HEK293 (cell line): Measurements from ENCODE around the gene GART.

ENCODE experiments used
- BCL11B ChIP-seq: fragments of 450-650 bp; formaldehyde crosslinking; IDR thresholded peaks from 2 replicates; pipeline ENCODE4 v1.5.1; 2016; ENCODE audit warnings: low read depth, missing biosample characterization, missing genetic modification characterization
- PRDM4 ChIP-seq: fragments of 450-650 bp; formaldehyde crosslinking; IDR thresholded peaks from 2 replicates; pipeline ENCODE4 v1.5.1; 2017; ENCODE audit warnings: missing biosample characterization, missing genetic modification characterization
- SETDB1 ChIP-seq: IDR thresholded peaks from one replicate; pipeline ENCODE4 v1.6.1; 2017; ENCODE audit warnings: mild to moderate bottlenecking, low read length, moderate library complexity, mixed read lengths; ENCODE audit not compliant: insufficient read length
- YY1 ChIP-seq: fragments of 450-650 bp; formaldehyde crosslinking; IDR thresholded peaks from 2 replicates; pipeline ENCODE4 v1.5.1; 2018; ENCODE audit warnings: missing biosample characterization, missing genetic modification characterization
- ZBTB48 ChIP-seq: fragments of 450-650 bp; formaldehyde crosslinking; IDR thresholded peaks from 2 replicates; pipeline ENCODE4 v1.5.1; 2016; ENCODE audit warnings: missing biosample characterization, missing genetic modification characterization
- ZIC2 ChIP-seq: fragments of 450-650 bp; formaldehyde crosslinking; IDR thresholded peaks from 2 replicates; pipeline ENCODE4 v1.5.1; 2016; ENCODE audit warnings: missing biosample characterization, missing genetic modification characterization
- ZNF112 ChIP-seq: fragments of 450-650 bp; formaldehyde crosslinking; IDR thresholded peaks from 2 replicates; pipeline ENCODE4 v1.5.0; 2017; ENCODE audit warnings: missing biosample characterization, missing genetic modification characterization
- ZNF140 ChIP-seq: fragments of 450-650 bp; formaldehyde crosslinking; IDR thresholded peaks from 2 replicates; pipeline ENCODE4 v1.5.1; 2016; ENCODE audit warnings: missing biosample characterization, missing genetic modification characterization
- ZNF184 ChIP-seq: fragments of 450-650 bp; IDR thresholded peaks from 2 replicates; pipeline ENCODE4 v1.5.1; 2018; ENCODE audit warnings: missing biosample characterization, mild to moderate bottlenecking, missing genetic modification characterization
- ZNF223 ChIP-seq: fragments of 450-650 bp; formaldehyde crosslinking; IDR thresholded peaks from 2 replicates; pipeline ENCODE4 v1.5.1; 2016; ENCODE audit warnings: missing biosample characterization, missing genetic modification characterization
- ZNF26 ChIP-seq: fragments of 450-650 bp; formaldehyde crosslinking; IDR thresholded peaks from 2 replicates; pipeline ENCODE4 v1.5.1; 2016; ENCODE audit warnings: missing biosample characterization, missing genetic modification characterization
- ZNF311 ChIP-seq: fragments of 450-650 bp; formaldehyde crosslinking; IDR thresholded peaks from 2 replicates; pipeline ENCODE4 v1.5.1; 2017; ENCODE audit warnings: missing biosample characterization, missing genetic modification characterization, borderline replicate concordance
- ZNF404 ChIP-seq: fragments of 450-650 bp; formaldehyde crosslinking; IDR thresholded peaks from 2 replicates; pipeline ENCODE4 v1.5.1; 2017; ENCODE audit warnings: missing biosample characterization, missing genetic modification characterization
- ZNF473 ChIP-seq: fragments of 450-650 bp; formaldehyde crosslinking; IDR thresholded peaks from 2 replicates; pipeline ENCODE4 v1.5.1; 2017; ENCODE audit warnings: missing biosample characterization, missing genetic modification characterization
- ZNF48 ChIP-seq: fragments of 450-650 bp; formaldehyde crosslinking; IDR thresholded peaks from 2 replicates; pipeline ENCODE4 v1.5.1; 2016; ENCODE audit warnings: missing biosample characterization, missing genetic modification characterization
- ZNF510 ChIP-seq: fragments of 450-650 bp; formaldehyde crosslinking; IDR thresholded peaks from 2 replicates; pipeline ENCODE4 v1.5.1; 2018; ENCODE audit warnings: mild to moderate bottlenecking, missing genetic modification characterization, missing biosample characterization; ENCODE audit not compliant: insufficient replicate concordance
- ZNF600 ChIP-seq: fragments of 450-650 bp; formaldehyde crosslinking; IDR thresholded peaks from 2 replicates; pipeline ENCODE4 v1.5.1; 2016; ENCODE audit warnings: missing biosample characterization, missing genetic modification characterization
- ZNF707 ChIP-seq: fragments of 450-650 bp; formaldehyde crosslinking; IDR thresholded peaks from 2 replicates; pipeline ENCODE4 v1.5.1; 2016; ENCODE audit warnings: missing biosample characterization, missing genetic modification characterization
- ZNF768 ChIP-seq: fragments of 450-650 bp; formaldehyde crosslinking; IDR thresholded peaks from 2 replicates; pipeline ENCODE4 v1.5.1; 2018; ENCODE audit warnings: missing biosample characterization, mild to moderate bottlenecking, missing genetic modification characterization
- ZNF830 ChIP-seq: fragments of 450-650 bp; IDR thresholded peaks from 2 replicates; pipeline ENCODE4 v1.5.0; 2018; ENCODE audit warnings: missing biosample characterization, missing genetic modification characterization, low read depth, mild to moderate bottlenecking, moderate library complexity
- ZXDB ChIP-seq: fragments of 450-650 bp; formaldehyde crosslinking; IDR thresholded peaks from 2 replicates; pipeline ENCODE4 v1.5.1; 2016; ENCODE audit warnings: missing biosample characterization, missing genetic modification characterization
- TF ChIP-seq, protein P1 (sequence below): fragments of 450-650 bp; formaldehyde crosslinking; IDR thresholded peaks from 2 replicates; pipeline ENCODE4 v1.5.1; 2016; ENCODE audit warnings: missing biosample characterization, missing genetic modification characterization, borderline replicate concordance
- TF ChIP-seq, protein P2 (sequence below): fragments of 450-650 bp; formaldehyde crosslinking; conservative IDR thresholded peaks from 2 replicates; pipeline ENCODE4 v1.5.1; 2016; ENCODE audit warnings: low read depth, missing biosample characterization, missing genetic modification characterization
- TF ChIP-seq, protein P3 (sequence below): fragments of 450-650 bp; formaldehyde crosslinking; IDR thresholded peaks from 2 replicates; pipeline ENCODE4 v1.5.1; 2016; ENCODE audit warnings: missing biosample characterization, missing genetic modification characterization

Gene GART

GRCh38 chr21:33587792-33588484, 46.0 kb upstream of the GART start (continued):
- TF ChIP-seq PRDM4 (no peak), ZNF768 (tag by site-specific recombination) (no peak), ZNF140 (tag by site-specific recombination) (no peak), ZNF404 (no peak), ZIC2 (tag by site-specific recombination) (peak; percentile 30), ZNF311 (tag by site-specific recombination) (no peak), ZBTB48 (tag by site-specific recombination) (0 out of 2 replicates have a peak, but pooled peaks have one; percentile 29), ZNF48 (tag by site-specific recombination) (no peak), ZNF510 (no peak), ZNF830 (tag by site-specific recombination) (no peak), SETDB1 (no peak), BCL11B (no peak), ZNF184 (0 out of 2 replicates have a peak, but pooled peaks have one; percentile 34), YY1 (tag by site-specific recombination) (no peak), ZNF26 (no peak), ZXDB (tag by site-specific recombination) (peak; percentile 38; the same call in 1 of the 2 replicates), ZNF112 (tag by site-specific recombination) (no peak), ZNF473 (no peak), ZNF223 (tag by site-specific recombination) (no peak), ZNF707 (tag by site-specific recombination) (no peak), ZNF600 (tag by site-specific recombination) (no peak)
- TF ChIP-seq, protein P1, sequence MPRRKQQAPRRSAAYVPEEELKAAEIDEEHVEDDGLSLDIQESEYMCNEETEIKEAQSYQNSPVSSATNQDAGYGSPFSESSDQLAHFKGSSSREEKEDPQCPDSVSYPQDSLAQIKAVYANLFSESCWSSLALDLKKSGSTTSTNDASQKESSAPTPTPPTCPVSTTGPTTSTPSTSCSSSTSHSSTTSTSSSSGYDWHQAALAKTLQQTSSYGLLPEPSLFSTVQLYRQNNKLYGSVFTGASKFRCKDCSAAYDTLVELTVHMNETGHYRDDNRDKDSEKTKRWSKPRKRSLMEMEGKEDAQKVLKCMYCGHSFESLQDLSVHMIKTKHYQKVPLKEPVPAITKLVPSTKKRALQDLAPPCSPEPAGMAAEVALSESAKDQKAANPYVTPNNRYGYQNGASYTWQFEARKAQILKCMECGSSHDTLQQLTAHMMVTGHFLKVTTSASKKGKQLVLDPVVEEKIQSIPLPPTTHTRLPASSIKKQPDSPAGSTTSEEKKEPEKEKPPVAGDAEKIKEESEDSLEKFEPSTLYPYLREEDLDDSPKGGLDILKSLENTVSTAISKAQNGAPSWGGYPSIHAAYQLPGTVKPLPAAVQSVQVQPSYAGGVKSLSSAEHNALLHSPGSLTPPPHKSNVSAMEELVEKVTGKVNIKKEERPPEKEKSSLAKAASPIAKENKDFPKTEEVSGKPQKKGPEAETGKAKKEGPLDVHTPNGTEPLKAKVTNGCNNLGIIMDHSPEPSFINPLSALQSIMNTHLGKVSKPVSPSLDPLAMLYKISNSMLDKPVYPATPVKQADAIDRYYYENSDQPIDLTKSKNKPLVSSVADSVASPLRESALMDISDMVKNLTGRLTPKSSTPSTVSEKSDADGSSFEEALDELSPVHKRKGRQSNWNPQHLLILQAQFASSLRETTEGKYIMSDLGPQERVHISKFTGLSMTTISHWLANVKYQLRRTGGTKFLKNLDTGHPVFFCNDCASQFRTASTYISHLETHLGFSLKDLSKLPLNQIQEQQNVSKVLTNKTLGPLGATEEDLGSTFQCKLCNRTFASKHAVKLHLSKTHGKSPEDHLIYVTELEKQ (tag by site-specific recombination) = no peak
- TF ChIP-seq, protein P2, sequence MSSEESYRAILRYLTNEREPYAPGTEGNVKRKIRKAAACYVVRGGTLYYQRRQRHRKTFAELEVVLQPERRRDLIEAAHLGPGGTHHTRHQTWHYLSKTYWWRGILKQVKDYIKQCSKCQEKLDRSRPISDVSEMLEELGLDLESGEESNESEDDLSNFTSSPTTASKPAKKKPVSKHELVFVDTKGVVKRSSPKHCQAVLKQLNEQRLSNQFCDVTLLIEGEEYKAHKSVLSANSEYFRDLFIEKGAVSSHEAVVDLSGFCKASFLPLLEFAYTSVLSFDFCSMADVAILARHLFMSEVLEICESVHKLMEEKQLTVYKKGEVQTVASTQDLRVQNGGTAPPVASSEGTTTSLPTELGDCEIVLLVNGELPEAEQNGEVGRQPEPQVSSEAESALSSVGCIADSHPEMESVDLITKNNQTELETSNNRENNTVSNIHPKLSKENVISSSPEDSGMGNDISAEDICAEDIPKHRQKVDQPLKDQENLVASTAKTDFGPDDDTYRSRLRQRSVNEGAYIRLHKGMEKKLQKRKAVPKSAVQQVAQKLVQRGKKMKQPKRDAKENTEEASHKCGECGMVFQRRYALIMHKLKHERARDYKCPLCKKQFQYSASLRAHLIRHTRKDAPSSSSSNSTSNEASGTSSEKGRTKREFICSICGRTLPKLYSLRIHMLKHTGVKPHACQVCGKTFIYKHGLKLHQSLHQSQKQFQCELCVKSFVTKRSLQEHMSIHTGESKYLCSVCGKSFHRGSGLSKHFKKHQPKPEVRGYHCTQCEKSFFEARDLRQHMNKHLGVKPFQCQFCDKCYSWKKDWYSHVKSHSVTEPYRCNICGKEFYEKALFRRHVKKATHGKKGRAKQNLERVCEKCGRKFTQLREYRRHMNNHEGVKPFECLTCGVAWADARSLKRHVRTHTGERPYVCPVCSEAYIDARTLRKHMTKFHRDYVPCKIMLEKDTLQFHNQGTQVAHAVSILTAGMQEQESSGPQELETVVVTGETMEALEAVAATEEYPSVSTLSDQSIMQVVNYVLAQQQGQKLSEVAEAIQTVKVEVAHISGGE = 0 out of 2 replicates have a peak, but pooled peaks have one; percentile 27
- TF ChIP-seq, protein P3, sequence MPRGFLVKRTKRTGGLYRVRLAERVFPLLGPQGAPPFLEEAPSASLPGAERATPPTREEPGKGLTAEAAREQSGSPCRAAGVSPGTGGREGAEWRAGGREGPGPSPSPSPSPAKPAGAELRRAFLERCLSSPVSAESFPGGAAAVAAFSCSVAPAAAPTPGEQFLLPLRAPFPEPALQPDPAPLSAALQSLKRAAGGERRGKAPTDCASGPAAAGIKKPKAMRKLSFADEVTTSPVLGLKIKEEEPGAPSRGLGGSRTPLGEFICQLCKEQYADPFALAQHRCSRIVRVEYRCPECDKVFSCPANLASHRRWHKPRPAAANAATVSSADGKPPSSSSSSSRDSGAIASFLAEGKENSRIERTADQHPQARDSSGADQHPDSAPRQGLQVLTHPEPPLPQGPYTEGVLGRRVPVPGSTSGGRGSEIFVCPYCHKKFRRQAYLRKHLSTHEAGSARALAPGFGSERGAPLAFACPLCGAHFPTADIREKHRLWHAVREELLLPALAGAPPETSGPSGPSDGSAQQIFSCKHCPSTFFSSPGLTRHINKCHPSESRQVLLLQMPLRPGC (tag by site-specific recombination) = no peak
